ENCODE results near the gene LPCAT2. TPM values are rescaled to one million over a fixed set of nuclear protein-coding genes. Genes with fewer than 3 reads are reported as not detected.

The LPCAT2 gene
- total RNA-seq, 1 experiment from 2014 or later, result 62.1 TPM

DNA sequence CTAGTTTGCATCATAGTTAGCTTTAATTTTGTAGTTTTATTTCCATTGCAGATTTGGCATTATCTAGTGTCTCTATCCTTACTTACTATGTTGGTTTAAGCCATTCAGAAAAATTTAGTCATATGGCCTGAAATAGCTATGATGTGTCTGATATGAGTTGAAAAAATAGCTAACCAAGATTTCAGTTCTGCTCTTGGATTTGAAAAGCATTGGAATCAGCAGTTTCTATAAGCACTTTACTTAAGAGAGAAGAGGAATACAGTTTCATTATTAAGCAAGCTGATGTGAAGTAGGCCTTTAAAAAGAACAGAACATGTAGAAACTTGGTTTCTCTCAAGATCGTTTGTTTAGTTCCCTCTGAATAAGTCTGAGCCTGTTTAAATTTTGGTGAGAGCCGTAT, 25.9 kb downstream of the LPCAT2 start:
- ATAC-seq (no peak), DNase-seq (ENCODE audit: low read depth, low spot score) (no peak)
- no peak for TF ChIP-seq POLR2AphosphoS5 (IDR thresholded peaks at IDR 0.05; ENCODE audit: low read depth, low read length)
- TF ChIP-seq, protein P1, sequence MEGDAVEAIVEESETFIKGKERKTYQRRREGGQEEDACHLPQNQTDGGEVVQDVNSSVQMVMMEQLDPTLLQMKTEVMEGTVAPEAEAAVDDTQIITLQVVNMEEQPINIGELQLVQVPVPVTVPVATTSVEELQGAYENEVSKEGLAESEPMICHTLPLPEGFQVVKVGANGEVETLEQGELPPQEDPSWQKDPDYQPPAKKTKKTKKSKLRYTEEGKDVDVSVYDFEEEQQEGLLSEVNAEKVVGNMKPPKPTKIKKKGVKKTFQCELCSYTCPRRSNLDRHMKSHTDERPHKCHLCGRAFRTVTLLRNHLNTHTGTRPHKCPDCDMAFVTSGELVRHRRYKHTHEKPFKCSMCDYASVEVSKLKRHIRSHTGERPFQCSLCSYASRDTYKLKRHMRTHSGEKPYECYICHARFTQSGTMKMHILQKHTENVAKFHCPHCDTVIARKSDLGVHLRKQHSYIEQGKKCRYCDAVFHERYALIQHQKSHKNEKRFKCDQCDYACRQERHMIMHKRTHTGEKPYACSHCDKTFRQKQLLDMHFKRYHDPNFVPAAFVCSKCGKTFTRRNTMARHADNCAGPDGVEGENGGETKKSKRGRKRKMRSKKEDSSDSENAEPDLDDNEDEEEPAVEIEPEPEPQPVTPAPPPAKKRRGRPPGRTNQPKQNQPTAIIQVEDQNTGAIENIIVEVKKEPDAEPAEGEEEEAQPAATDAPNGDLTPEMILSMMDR (IDR thresholded peaks at IDR 0.05), result no peak
- Histone ChIP-seq H3K36me3 (ENCODE audit: control insufficient read depth, insufficient read depth, low read length) (peaks cover 30% of the 10 kb centered on the region), H3K9me3 (ENCODE audit: control insufficient read depth, insufficient read depth, low read depth, low read length) (no peaks in the 10 kb centered on the region), H3K27ac (ENCODE audit: low read length) (no peak overlapping the region), H3K4me1 (ENCODE audit: control insufficient read depth, insufficient read depth, low read length) (no peaks in the 10 kb centered on the region), H3K27me3 (ENCODE audit: control insufficient read depth, insufficient read depth, low read length) (no peaks in the 10 kb centered on the region), H3K4me3 (ENCODE audit: low read depth in 2 of 2, low read length in 2 of 2) (no peak overlapping the region)
- no TSS peak for BruUV-seq (replicated peaks)
- intact Hi-C loops (cut with micrococcal nuclease; ENCODE audit: unreplicated experiment) (no loop called here), in situ Hi-C loops (cut with HindIII; ENCODE audit: low pct_unique_long_range_greater_than_20kb, low sequenced_read_pairs) (no loop called here)
- ChIA-PET POLR2A (no interaction called here), CTCF (no interaction called here)

DNA sequence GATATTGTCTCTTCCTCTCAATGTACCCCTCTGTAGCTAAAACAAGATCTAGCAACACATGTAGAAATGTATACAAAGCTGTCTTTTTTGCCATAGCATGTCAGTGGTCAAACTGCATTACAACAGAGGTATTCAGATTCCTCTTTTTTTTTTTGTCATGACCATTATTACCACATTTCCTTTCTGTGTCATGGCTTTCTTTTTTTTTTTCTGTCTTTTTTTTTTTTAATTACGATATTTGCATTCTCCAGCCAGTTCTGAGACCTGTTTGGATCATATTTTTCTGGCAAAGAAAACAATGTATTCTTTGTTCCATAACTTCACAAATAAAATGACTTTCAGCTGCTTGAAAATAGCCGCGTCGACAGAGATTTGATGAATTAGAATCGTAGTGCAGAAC, 30.2 kb downstream of the LPCAT2 start:
- no peaks in the 10 kb centered on the region for H3K9me3 ChIP-seq (ENCODE audit: control insufficient read depth, insufficient read depth, low read depth, low read length)
- ATAC-seq (no peak), DNase-seq (ENCODE audit: low read depth, low spot score) (no peak)
- H3K36me3 ChIP-seq (ENCODE audit: control insufficient read depth, insufficient read depth, low read length), result peaks cover 12% of the 10 kb centered on the region; the same call in 1 of the 2 replicates
- intact Hi-C loops (cut with micrococcal nuclease; ENCODE audit: unreplicated experiment), result no loop called here
- no TSS peak for BruUV-seq (replicated peaks)
- H3K27me3 ChIP-seq (ENCODE audit: control insufficient read depth, insufficient read depth, low read length), result no peaks in the 10 kb centered on the region
- CTCF ChIA-PET, result no interaction called here
- in situ Hi-C loops (cut with HindIII; ENCODE audit: low pct_unique_long_range_greater_than_20kb, low sequenced_read_pairs), result no loop called here
- H3K4me1 ChIP-seq (ENCODE audit: control insufficient read depth, insufficient read depth, low read length), result peaks cover 3% of the 10 kb centered on the region; the same call in 1 of the 2 replicates
- POLR2A ChIA-PET, result no interaction called here
- TF ChIP-seq SIN3A (IDR thresholded peaks at IDR 0.05; ENCODE audit: borderline replicate concordance, insufficient read depth, low read depth, low read length) (no peak), POLR2AphosphoS5 (IDR thresholded peaks at IDR 0.05; ENCODE audit: low read depth, low read length) (no peak), REST (IDR thresholded peaks at IDR 0.05; ENCODE audit: insufficient read depth in 1 of 2, low read depth in 2 of 2, low read length in 1 of 2) (no peak), TCF7L2 (IDR thresholded peaks at IDR 0.05; ENCODE audit: low read depth, low read length) (no peak)
- TF ChIP-seq, protein P1 (IDR thresholded peaks at IDR 0.05), result no peak
- no peak overlapping the region for H3K4me3 ChIP-seq (ENCODE audit: low read depth in 2 of 2, low read length in 2 of 2)
- H3K27ac ChIP-seq (ENCODE audit: low read length), result no peak overlapping the region

Measured in Panc1 (cell line).